GM21515 (cell line): ENCODE results near the gene SND1.

Source experiments
- ATAC-seq: cut with Tn5 transposase; IDR thresholded peaks from one replicate; pipeline ENCODE4 v1.9.1; 2021; ENCODE audit not compliant: unreplicated experiment

The SND1 gene

GRCh38 chr7:128121711-128122530 is 469.9 kb downstream of the SND1 start:
- ATAC-seq = no peak

DNA sequence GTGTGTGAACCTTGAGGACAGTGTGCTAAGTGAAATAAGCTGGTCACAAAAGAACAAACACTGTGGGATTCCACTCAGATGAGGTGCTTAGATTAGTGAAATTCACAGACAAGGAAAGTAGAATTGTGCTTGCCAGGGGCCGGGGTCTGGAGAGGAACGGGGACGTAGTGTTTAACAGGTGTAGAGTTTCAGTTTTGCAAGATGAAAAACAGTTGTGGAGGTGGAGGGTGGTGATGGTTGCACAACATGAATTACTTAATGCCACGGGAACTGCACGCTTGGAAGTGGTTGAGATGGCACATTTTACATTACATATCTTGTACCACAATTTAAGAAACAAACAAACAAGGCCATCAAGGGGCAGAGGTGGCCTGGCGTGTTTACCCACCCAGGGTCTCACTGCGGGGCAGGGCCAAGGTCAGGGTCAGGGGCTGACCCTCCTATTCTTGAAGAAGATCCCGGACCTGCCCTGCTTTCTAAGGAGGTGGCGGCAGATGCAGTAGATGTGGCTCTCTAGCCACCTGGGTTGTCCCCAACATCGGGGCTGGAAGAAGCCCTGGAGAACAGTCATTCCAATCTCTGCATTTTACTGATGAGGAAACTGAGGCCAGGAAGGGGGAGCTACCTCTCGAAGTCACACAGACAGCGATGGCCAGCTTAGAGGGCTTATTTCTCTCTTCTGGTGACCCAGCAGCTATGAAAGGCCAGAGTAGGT is 470.7 kb downstream of the SND1 start:
- ATAC-seq = no peak

GRCh38 chr7:128123291-128124037 is 471.5 kb downstream of the SND1 start:
- no peak for ATAC-seq

- no peak for ATAC-seq
Observed at GRCh38 chr7:128124786-128125185, 472.8 kb downstream of the SND1 start.

DNA sequence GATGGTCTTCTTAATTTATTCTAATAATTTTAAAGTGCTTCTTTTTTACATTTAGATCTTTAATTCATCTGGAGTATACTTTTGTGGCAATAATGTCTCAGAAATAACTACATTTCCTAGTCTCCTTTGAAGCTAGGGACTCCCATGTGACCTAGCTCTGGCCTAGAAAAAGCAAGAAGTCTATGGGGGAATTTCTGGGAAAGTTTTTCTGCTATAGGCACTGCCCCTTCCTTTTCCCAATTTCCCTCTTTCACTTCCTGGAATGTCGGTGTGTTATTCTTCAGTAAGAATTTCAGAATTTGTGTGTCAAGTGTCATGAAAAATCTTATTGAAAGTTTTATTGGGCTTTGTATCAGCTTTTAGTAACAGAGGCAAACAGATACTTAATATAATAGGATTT is 473.8 kb downstream of the SND1 start:
- no peak for ATAC-seq

DNA sequence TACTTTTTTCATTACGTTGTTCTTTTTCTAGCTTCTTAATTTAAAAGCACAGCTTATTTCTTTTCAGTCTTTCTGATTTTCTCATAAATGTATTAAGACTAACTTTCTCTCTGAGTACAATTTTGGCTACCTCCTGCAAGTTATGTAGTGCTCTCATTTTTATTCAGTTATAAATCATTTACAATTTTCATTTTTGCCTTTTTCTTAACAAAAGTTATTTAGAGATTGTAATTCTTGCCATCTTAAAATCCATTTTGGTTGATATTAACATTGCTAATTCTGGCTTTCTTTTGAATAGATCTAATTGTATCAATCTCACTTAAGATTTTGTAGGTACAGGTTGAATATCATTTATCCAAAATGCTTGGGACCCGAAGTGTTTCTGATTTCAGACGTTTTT is 476.4 kb downstream of the SND1 start:
- no peak for ATAC-seq

DNA sequence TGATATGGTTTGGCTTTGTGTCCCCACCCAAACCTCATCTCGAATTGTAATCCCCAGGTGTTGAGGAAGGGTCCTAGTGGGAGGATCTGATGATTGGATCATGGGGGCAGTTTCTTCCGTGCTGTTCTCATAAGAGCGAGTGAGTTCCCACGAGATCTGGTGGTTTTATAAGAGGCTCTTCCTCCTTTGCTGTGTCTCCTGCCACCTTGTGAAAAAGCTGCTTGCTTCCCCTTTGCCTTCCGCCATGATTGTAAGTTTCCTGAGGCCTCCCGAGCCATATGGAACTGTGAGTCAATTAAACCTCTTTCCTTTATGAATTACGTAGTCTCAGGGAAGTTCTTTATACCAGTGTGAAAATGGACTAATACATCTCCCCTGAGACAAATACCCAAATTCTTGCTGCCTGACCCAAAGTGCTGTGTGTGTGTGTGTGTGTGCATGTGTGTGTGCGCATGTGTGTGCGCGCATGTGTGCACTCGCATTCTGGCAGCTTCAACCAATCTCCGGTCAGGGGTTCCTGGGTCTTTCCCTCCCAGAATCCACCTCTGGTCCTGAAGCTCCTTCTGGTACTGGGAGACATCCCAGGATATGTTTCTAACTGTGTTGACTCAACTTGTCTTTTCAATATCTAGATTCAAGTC is 477.4 kb downstream of the SND1 start:
- no peak for ATAC-seq

DNA sequence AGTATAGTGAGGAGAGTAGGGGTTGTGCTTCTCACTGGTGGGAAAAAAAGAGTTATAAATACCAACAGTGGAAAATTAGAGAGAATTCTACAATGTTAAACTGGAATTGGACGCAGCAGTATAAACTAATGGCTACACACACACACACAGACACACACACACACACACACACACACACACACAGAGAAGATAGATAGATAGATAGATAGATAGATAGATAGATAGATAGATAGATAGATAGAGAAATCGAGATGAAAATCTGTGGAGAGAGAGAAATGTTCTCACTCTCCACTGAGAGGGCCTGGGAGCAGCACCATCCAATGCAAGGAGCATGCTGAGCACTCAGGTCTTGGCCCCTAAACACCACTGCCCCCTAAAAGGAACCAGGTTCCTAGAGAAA is 479.1 kb downstream of the SND1 start:
- ATAC-seq = no peak

DNA sequence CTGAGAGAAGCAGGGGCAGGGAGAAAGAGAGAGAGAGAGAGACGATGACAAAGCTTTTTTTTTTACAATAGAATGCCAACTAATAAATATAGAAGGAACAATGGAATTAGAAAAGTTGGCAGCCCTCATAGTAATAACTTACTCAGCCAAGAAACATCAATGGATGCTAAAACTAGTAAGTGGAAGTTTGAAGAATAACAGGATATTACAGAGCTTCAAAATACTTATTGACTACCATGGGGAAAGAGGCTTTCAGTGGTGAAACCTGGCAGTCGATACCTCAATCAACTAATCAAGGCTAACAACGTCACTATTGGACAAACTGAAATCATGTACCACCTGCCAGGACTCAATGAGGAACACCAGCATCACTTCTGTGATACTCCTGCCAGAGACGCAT is 479.7 kb downstream of the SND1 start:
- no peak for ATAC-seq

GRCh38 chr7:128132426-128133069 is 480.6 kb downstream of the SND1 start:
- ATAC-seq = no peak

GRCh38 chr7:128135159-128135514 is 483.1 kb downstream of the SND1 start:
- no peak for ATAC-seq

- peak; percentile 86 for ATAC-seq
Observed at GRCh38 chr7:128135515-128136214, 483.7 kb downstream of the SND1 start.

DNA sequence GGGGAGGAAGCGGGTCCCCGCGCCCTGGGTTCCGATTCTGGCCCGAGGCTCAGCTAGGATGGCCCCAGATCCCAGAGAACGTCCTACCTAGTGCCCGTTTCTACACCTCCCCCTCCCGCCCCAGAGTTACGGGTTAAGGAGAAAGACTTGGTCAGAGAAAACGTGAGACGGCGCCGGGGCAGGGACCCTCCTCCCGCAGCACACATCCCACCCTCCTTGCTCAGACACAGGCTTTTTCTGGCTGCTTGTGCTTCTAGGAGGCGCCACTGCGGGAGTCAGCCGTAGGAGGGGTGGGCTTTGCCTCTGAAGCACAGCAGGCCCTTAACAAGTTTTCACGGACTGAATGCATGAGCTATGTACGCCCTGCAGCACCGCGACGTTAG is 484.2 kb downstream of the SND1 start:
- ATAC-seq = no peak

GRCh38 chr7:128137181-128137580 is 485.2 kb downstream of the SND1 start:
- ATAC-seq = no peak

- no peak for ATAC-seq
Observed at GRCh38 chr7:128139406-128139805, 487.4 kb downstream of the SND1 start.

DNA sequence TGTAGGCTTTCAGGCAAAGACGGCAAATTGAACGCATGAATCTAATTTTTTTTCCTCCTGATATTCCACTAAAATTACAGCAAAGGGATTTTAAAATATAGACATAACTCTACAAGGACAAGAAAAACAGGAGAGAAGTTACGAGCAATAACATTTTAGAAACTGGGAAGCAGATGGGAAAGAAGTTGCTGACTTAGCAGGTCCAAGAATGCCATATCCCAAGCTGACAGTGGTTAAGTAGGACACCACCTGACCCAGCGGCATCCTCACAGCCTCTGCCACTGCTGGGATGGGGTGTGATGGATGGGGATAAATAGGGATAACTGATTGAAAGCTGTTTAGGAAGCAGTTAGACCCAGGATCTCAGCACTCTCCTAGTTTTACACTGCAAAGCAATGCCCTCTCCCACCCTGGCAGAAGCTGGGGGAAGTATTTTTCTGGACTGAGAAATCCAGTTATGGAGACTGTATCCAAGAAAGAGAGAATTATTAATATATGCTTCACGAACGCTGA is 489.7 kb downstream of the SND1 start:
- no peak for ATAC-seq
